Trophoblast cell (in vitro differentiated cells and primary cell): ENCODE data around the gene GDA.
A peak's percentile ranks its signal among the peaks of the same experiment; 100 is the strongest.

ENCODE experiments used
- DNase-seq, 2 donors: peaks; one replicate each; pipeline ENCODE4 v3.0.0-alpha.2; 2016
- H2AFZ ChIP-seq: 2 replicates; pipeline ENCODE4 v1.6.1; 2013; ENCODE audit warnings: low read length, moderate library complexity, mild to moderate bottlenecking; ENCODE audit not compliant: insufficient read depth, poor library complexity
- H2AK5ac ChIP-seq: 2 replicates; pipeline ENCODE4 v1.6.1; 2013; ENCODE audit warnings: mild to moderate bottlenecking, low read length
- H2BK120ac ChIP-seq: 2 replicates; pipeline ENCODE4 v1.6.1; 2013; ENCODE audit warnings: low read length, mild to moderate bottlenecking, moderate library complexity; ENCODE audit not compliant: insufficient read depth, poor library complexity
- H2BK12ac ChIP-seq: 2 replicates; pipeline ENCODE4 v1.6.1; 2013; ENCODE audit warnings: mild to moderate bottlenecking, low read length, moderate library complexity
- H2BK5ac ChIP-seq: 2 replicates; pipeline ENCODE4 v1.6.1; 2013; ENCODE audit warnings: low read length, low read depth, moderate library complexity, mild to moderate bottlenecking; ENCODE audit not compliant: poor library complexity
- H3K14ac ChIP-seq: 2 replicates; pipeline ENCODE4 v1.6.1; 2013; ENCODE audit warnings: mild to moderate bottlenecking, low read length
- H3K18ac ChIP-seq: 2 replicates; pipeline ENCODE4 v1.6.1; 2013; ENCODE audit warnings: mild to moderate bottlenecking, low read length
- H3K23ac ChIP-seq: 2 replicates; pipeline ENCODE4 v1.6.1; 2013; ENCODE audit warnings: low read length
- H3K27ac ChIP-seq: 2 replicates; pipeline ENCODE4 v1.5.1; 2013; ENCODE audit warnings: low read depth, mild to moderate bottlenecking, inconsistent platforms, low read length, moderate library complexity
- H3K27me3 ChIP-seq: 2 replicates; pipeline ENCODE4 v1.6.1; 2013; ENCODE audit warnings: inconsistent platforms, mild to moderate bottlenecking, low read length, moderate library complexity; ENCODE audit not compliant: insufficient read depth
- H3K36me3 ChIP-seq, 2 experiments: 1 replicate in 1 of 2; 2 replicates in 1 of 2; pipeline ENCODE4 v1.6.1; 2013; ENCODE audit warnings: low read length in 2 of 2, mild to moderate bottlenecking in 2 of 2, moderate library complexity in 1 of 2; ENCODE audit not compliant: insufficient read depth in 2 of 2, control insufficient read depth in 1 of 2
- H3K4ac ChIP-seq: 2 replicates; pipeline ENCODE4 v1.6.1; 2013; ENCODE audit warnings: low read depth, mild to moderate bottlenecking, low read length, moderate library complexity
- H3K4me1 ChIP-seq, 2 experiments: 1 replicate in 1 of 2; 2 replicates in 1 of 2; pipeline ENCODE4 v1.6.1; 2013; ENCODE audit warnings: low read length in 2 of 2, mild to moderate bottlenecking in 2 of 2, moderate library complexity in 1 of 2; ENCODE audit not compliant: insufficient read depth in 2 of 2, control insufficient read depth in 1 of 2
- H3K4me2 ChIP-seq: 2 replicates; pipeline ENCODE4 v1.6.1; 2013; ENCODE audit warnings: inconsistent platforms, mild to moderate bottlenecking, low read length, moderate library complexity
- H3K4me3 ChIP-seq: 2 replicates; pipeline ENCODE4 v1.5.1; 2013; ENCODE audit warnings: mild to moderate bottlenecking, low read depth, low read length, inconsistent platforms
- H3K79me1 ChIP-seq: one replicate; pipeline ENCODE4 v1.6.1; 2013; ENCODE audit warnings: low read length
- H3K79me2 ChIP-seq: 2 replicates; pipeline ENCODE4 v1.6.1; 2013; ENCODE audit warnings: low read length, mild to moderate bottlenecking; ENCODE audit not compliant: control insufficient read depth, insufficient read depth, poor library complexity
- H3K9ac ChIP-seq: 2 replicates; pipeline ENCODE4 v1.6.1; 2013; ENCODE audit warnings: mild to moderate bottlenecking, low read length
- H3K9me3 ChIP-seq: 2 replicates; pipeline ENCODE4 v1.6.1; 2013; ENCODE audit warnings: low read depth, mild to moderate bottlenecking, control low read depth, inconsistent platforms, low read length; ENCODE audit not compliant: insufficient read depth
- H4K12ac ChIP-seq: 2 replicates; pipeline ENCODE4 v1.6.1; 2013; ENCODE audit warnings: low read depth, mild to moderate bottlenecking, low read length, moderate library complexity
- H4K8ac ChIP-seq: 2 replicates; pipeline ENCODE4 v1.6.1; 2013; ENCODE audit warnings: low read depth, mild to moderate bottlenecking, low read length, moderate library complexity
- H4K91ac ChIP-seq: one replicate; pipeline ENCODE4 v1.6.1; 2013; ENCODE audit warnings: low read depth, mild to moderate bottlenecking, low read length, moderate library complexity
- WGBS: extraction: QIAGEN DNeasy Blood & Tissue Kit; methylation state at CpG from one replicate; pipeline ENCODE4 v1.1.7; 2013; ENCODE audit warnings: missing lambda C conversion rate; ENCODE audit not compliant: insufficient read length, insufficient coverage; ENCODE audit errors: extremely low coverage; 5-methylcytosine and 5-hydroxymethylcytosine counted together

GDA gene

GRCh38 chr9:72274916-72275315, 125.7 kb downstream of the GDA start:
- H3K18ac ChIP-seq, result no peak overlapping the region
- no peak overlapping the region for H3K23ac ChIP-seq
- H3K27me3 ChIP-seq, result no peaks in the 10 kb centered on the region
- no peak overlapping the region for H2BK12ac ChIP-seq
- H3K79me1 ChIP-seq, result no peaks in the 10 kb centered on the region
- no peak overlapping the region for H4K12ac ChIP-seq
- no peak overlapping the region for H2BK120ac ChIP-seq
- H3K4me3 ChIP-seq, result no peak overlapping the region
- no peaks in the 10 kb centered on the region for H3K9me3 ChIP-seq
- H3K4me1 ChIP-seq, result no peaks in the 10 kb centered on the region
- no peak overlapping the region for H2AFZ ChIP-seq
- H2AK5ac ChIP-seq, result no peak overlapping the region
- no peak overlapping the region for H3K14ac ChIP-seq
- H3K9ac ChIP-seq, result no peak overlapping the region
- H4K91ac ChIP-seq, result no peak overlapping the region
- no peak overlapping the region for H2BK5ac ChIP-seq
- no peak overlapping the region for H3K4ac ChIP-seq
- DNase-seq, result no peak
- H3K79me2 ChIP-seq, result no peaks in the 10 kb centered on the region
- H4K8ac ChIP-seq, result no peak overlapping the region
- 100% methylated on average over 1 of the region's 3 CpGs for WGBS
- H3K36me3 ChIP-seq, result no peaks in the 10 kb centered on the region
- no peak overlapping the region for H3K27ac ChIP-seq
- no peak overlapping the region for H3K4me2 ChIP-seq

DNA sequence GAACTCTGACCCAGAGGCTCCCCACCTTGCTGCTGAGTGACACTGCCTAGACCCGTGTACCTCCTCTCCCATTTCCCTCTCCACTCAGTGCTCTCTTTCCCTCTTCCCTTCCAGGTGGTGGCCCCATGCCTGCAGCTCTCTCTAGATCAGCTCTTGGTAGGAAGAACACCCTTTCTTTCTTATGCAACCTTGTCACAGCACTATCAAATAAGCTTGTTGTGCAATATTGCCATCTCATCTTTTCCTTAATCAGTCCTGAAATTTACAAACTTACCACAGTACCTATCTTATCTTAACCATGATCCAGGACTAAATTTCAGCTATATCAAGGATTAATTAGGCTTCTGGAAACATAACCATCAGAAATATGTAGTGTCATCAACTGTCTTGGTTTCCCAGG, 127.2 kb downstream of the GDA start:
- WGBS, result no CpG with 5 or more reads among the region's 1 CpG

DNA sequence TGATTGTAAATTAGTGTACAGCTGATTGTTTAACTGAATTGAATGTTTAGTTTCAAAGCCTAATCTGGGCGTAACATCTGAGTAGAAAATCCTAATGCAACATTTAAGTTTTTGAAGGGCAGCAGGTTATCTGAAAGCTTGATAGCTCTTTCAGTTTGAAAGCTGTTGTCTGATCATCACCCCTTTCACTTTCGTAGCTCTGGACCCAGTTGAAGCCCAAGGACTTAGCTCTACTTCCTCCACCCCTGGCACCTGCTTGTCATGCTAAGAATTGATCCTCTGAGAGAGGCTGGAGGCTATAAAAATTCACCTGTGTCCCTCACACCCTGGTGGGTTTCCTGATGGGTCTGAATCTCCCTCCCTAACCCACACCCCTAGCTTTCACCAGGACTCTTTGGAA, 129.7 kb downstream of the GDA start:
- Histone ChIP-seq H4K12ac (no peak overlapping the region), H3K4me3 (no peak overlapping the region), H3K23ac (no peak overlapping the region), H3K9me3 (no peaks in the 10 kb centered on the region), H3K27me3 (no peaks in the 10 kb centered on the region), H3K14ac (no peak overlapping the region), H4K8ac (no peak overlapping the region), H3K4ac (no peak overlapping the region), H2BK120ac (no peak overlapping the region), H4K91ac (no peak overlapping the region), H2BK12ac (no peak overlapping the region), H3K18ac (no peak overlapping the region), H3K27ac (no peak overlapping the region), H3K4me1 (no peaks in the 10 kb centered on the region), H3K36me3 (no peaks in the 10 kb centered on the region), H2BK5ac (no peak overlapping the region), H3K9ac (no peak overlapping the region), H3K79me2 (no peaks in the 10 kb centered on the region), H2AFZ (no peak overlapping the region), H3K79me1 (no peaks in the 10 kb centered on the region), H2AK5ac (no peak overlapping the region), H3K4me2 (no peak overlapping the region)
- WGBS, result no CpG with 5 or more reads among the region's 2 CpGs
- no peak for DNase-seq

More for the DNA sequence above, 127.2 kb downstream of the GDA start:
- Histone ChIP-seq H4K8ac (no peak overlapping the region), H4K12ac (no peak overlapping the region), H2BK12ac (no peak overlapping the region), H3K27me3 (no peaks in the 10 kb centered on the region), H3K9ac (no peak overlapping the region), H2AK5ac (no peak overlapping the region), H2AFZ (no peak overlapping the region), H3K9me3 (no peaks in the 10 kb centered on the region), H3K4me3 (no peak overlapping the region), H3K36me3 (no peaks in the 10 kb centered on the region), H2BK5ac (no peak overlapping the region), H4K91ac (no peak overlapping the region), H3K23ac (no peak overlapping the region), H3K14ac (no peak overlapping the region), H2BK120ac (no peak overlapping the region), H3K18ac (no peak overlapping the region), H3K79me2 (no peaks in the 10 kb centered on the region), H3K79me1 (no peaks in the 10 kb centered on the region), H3K4me1 (no peaks in the 10 kb centered on the region), H3K27ac (no peak overlapping the region), H3K4me2 (no peak overlapping the region), H3K4ac (no peak overlapping the region)
- no peak for DNase-seq

GRCh38 chr9:72280913-72281500, 131.8 kb downstream of the GDA start:
- Histone ChIP-seq H3K4me3 (no peak overlapping the region), H3K18ac (no peak overlapping the region), H3K27ac (no peak overlapping the region), H3K23ac (no peak overlapping the region), H3K36me3 (no peaks in the 10 kb centered on the region), H4K12ac (no peak overlapping the region), H2BK12ac (no peak overlapping the region), H4K8ac (no peak overlapping the region), H3K4me2 (no peak overlapping the region), H4K91ac (no peak overlapping the region), H3K9me3 (no peaks in the 10 kb centered on the region), H3K4me1 (no peaks in the 10 kb centered on the region), H2BK120ac (no peak overlapping the region), H3K4ac (no peak overlapping the region), H3K9ac (no peak overlapping the region), H2AK5ac (no peak overlapping the region), H3K79me1 (no peaks in the 10 kb centered on the region), H3K79me2 (no peaks in the 10 kb centered on the region), H2BK5ac (no peak overlapping the region), H2AFZ (no peak overlapping the region), H3K14ac (no peak overlapping the region), H3K27me3 (no peaks in the 10 kb centered on the region)
- WGBS, result no CpG with 5 or more reads among the region's 11 CpGs
- DNase-seq, result peak; percentile 54 to 77
